ENCODE measurements around the gene CSNK1E.

DNA sequence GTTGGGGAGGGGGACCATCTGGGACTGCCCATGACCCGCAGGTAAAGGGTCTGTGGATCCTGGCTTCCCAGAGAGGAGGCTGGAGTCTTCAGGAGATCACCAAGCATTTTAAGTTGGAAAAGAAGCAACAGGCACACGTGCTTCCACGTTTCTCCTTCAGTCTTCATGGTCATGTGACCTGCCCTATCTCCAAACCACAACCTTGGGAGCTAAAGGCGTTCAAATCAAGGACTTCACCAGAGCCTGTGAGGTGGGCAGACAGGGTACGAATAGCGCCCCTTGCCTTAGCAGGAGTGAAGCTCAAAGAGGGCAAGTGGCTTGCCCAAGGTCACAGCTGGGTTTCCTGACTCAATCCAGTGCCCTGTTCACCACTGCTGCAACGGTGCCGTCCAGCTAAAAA lies 51.1 kb downstream of the CSNK1E start:
- TF ChIP-seq ZFP3 (CRISPR knock-in tag; IDR thresholded peaks at IDR 0.05) (no peak), TOX (CRISPR knock-in tag; IDR thresholded peaks at IDR 0.05; ENCODE audit: borderline replicate concordance) (no peak), ARNTL (CRISPR knock-in tag; IDR thresholded peaks at IDR 0.05; ENCODE audit: borderline replicate concordance, low read depth) (no peak), BACH2 (CRISPR knock-in tag; IDR thresholded peaks at IDR 0.05; ENCODE audit: borderline replicate concordance) (no peak), CSDC2 (CRISPR knock-in tag; IDR thresholded peaks at IDR 0.05) (no peak), ZFP30 (CRISPR knock-in tag; IDR thresholded peaks at IDR 0.05) (no peak), GLIS3 (CRISPR knock-in tag; IDR thresholded peaks at IDR 0.05) (no peak), ZC3H10 (CRISPR knock-in tag; IDR thresholded peaks at IDR 0.05) (no peak), ZNF8 (CRISPR knock-in tag; IDR thresholded peaks at IDR 0.05) (no peak)
- TF ChIP-seq, protein P1, sequence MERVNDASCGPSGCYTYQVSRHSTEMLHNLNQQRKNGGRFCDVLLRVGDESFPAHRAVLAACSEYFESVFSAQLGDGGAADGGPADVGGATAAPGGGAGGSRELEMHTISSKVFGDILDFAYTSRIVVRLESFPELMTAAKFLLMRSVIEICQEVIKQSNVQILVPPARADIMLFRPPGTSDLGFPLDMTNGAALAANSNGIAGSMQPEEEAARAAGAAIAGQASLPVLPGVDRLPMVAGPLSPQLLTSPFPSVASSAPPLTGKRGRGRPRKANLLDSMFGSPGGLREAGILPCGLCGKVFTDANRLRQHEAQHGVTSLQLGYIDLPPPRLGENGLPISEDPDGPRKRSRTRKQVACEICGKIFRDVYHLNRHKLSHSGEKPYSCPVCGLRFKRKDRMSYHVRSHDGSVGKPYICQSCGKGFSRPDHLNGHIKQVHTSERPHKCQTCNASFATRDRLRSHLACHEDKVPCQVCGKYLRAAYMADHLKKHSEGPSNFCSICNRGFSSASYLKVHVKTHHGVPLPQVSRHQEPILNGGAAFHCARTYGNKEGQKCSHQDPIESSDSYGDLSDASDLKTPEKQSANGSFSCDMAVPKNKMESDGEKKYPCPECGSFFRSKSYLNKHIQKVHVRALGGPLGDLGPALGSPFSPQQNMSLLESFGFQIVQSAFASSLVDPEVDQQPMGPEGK (CRISPR knock-in tag; IDR thresholded peaks at IDR 0.05; ENCODE audit: borderline replicate concordance), result no peak
- TF ChIP-seq, protein P2, sequence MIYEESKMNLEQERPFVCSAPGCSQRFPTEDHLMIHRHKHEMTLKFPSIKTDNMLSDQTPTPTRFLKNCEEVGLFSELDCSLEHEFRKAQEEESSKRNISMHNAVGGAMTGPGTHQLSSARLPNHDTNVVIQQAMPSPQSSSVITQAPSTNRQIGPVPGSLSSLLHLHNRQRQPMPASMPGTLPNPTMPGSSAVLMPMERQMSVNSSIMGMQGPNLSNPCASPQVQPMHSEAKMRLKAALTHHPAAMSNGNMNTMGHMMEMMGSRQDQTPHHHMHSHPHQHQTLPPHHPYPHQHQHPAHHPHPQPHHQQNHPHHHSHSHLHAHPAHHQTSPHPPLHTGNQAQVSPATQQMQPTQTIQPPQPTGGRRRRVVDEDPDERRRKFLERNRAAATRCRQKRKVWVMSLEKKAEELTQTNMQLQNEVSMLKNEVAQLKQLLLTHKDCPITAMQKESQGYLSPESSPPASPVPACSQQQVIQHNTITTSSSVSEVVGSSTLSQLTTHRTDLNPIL (CRISPR knock-in tag; IDR thresholded peaks at IDR 0.05; ENCODE audit: low read depth), result no peak

Measured in SK-N-SH treated with all-trans-retinoic acid at 6 μM for 48 hours (cell line).